IMR-90 (cell line): ENCODE results near the gene RAP1GAP2. TPM values are rescaled to one million over a fixed set of nuclear protein-coding genes. Genes with fewer than 3 reads are reported as not detected.

Experiments
- ATAC-seq: fragments of 200-7000 bp; cut with Tn5 transposase; 2 replicates; pipeline ENCODE4 v1.9.1; 2020; ENCODE audit warnings: low read depth, mild to moderate bottlenecking, moderate library complexity
- BruUV-seq: library from RNA; stranded (reverse); fragments of 400-500 nt; replicated peaks from 2 replicates; lab custom pipeline; 2021; lab: Mats Ljungman, UMichigan
- CTCF ChIA-PET: fragments of 300-600 bp; formaldehyde crosslinking; extraction: SDS; loops from one replicate; lab custom pipeline; 2021; ENCODE audit warnings: antibody characterized with exemption; lab: Yijun Ruan, JAX
- POLR2A ChIA-PET: fragments of 300-600 bp; sonication (Branson Sonifier 250); formaldehyde crosslinking; loops from one replicate; lab custom pipeline; 2022; ENCODE audit warnings: antibody characterized with exemption; ENCODE audit not compliant: unreplicated experiment; lab: Charles Lee
- DNase-seq: peaks from one replicate; pipeline ENCODE4 v3.0.0; 2013
- H2AFZ ChIP-seq: replicated peaks from 2 replicates; pipeline ENCODE3; 2013; ENCODE audit warnings: low read length, mild to moderate bottlenecking; ENCODE audit not compliant: poor library complexity
- H2AK5ac ChIP-seq: 2 replicates; pipeline ENCODE4 v1.6.1; 2013; ENCODE audit warnings: low read depth, low read length, inconsistent platforms
- H2AK9ac ChIP-seq: replicated peaks from 2 replicates; pipeline ENCODE3; 2013; ENCODE audit warnings: mild to moderate bottlenecking, low read depth, low read length, moderate library complexity; ENCODE audit not compliant: poor library complexity
- H2BK120ac ChIP-seq: 2 replicates; pipeline ENCODE4 v1.6.1; 2013; ENCODE audit warnings: low read depth, low read length, inconsistent platforms
- H2BK15ac ChIP-seq: 3 replicates; pipeline ENCODE4 v1.6.1; 2013; ENCODE audit warnings: low read depth, low read length, inconsistent platforms
- H2BK20ac ChIP-seq: 2 replicates; pipeline ENCODE4 v1.6.1; 2013; ENCODE audit warnings: low read depth, mild to moderate bottlenecking, inconsistent platforms, low read length, moderate library complexity
- H2BK5ac ChIP-seq: 2 replicates; pipeline ENCODE4 v1.6.1; 2013; ENCODE audit warnings: mild to moderate bottlenecking, low read depth, low read length, inconsistent platforms; ENCODE audit not compliant: poor library complexity, severe bottlenecking
- H3K14ac ChIP-seq: replicated peaks from 2 replicates; pipeline ENCODE4 v1.6.1; 2013; ENCODE audit warnings: low read depth, low read length, inconsistent platforms
- H3K18ac ChIP-seq: 2 replicates; pipeline ENCODE4 v1.6.1; 2013; ENCODE audit warnings: low read depth, low read length, control low read depth
- H3K23ac ChIP-seq: 2 replicates; pipeline ENCODE4 v1.6.1; 2013; ENCODE audit warnings: low read depth, low read length, inconsistent platforms
- H3K27ac ChIP-seq: 2 replicates; pipeline ENCODE4 v1.5.1; 2013; ENCODE audit warnings: mild to moderate bottlenecking, control low read depth, low read length; ENCODE audit not compliant: insufficient read depth
- H3K27me3 ChIP-seq: 2 replicates; pipeline ENCODE4 v1.6.1; 2013; ENCODE audit warnings: low read length; ENCODE audit not compliant: control insufficient read depth, insufficient read depth
- H3K36me3 ChIP-seq: 2 replicates; pipeline ENCODE4 v1.6.1; 2013; ENCODE audit warnings: low read length, mixed read lengths; ENCODE audit not compliant: control insufficient read depth, insufficient read depth
- H3K4ac ChIP-seq: 2 replicates; pipeline ENCODE4 v1.6.1; 2013; ENCODE audit warnings: low read depth, low read length, inconsistent platforms
- H3K4me1 ChIP-seq: 2 replicates; pipeline ENCODE4 v1.6.1; 2013; ENCODE audit warnings: low read length, mixed read lengths; ENCODE audit not compliant: control insufficient read depth, insufficient read depth
- H3K4me2 ChIP-seq: 2 replicates; pipeline ENCODE4 v1.6.1; 2013; ENCODE audit warnings: low read depth, mild to moderate bottlenecking, control low read depth, low read length, moderate library complexity
- H3K4me3 ChIP-seq: 2 replicates; pipeline ENCODE4 v1.5.1; 2013; ENCODE audit warnings: low read depth, mild to moderate bottlenecking, control low read depth, low read length, moderate library complexity; ENCODE audit not compliant: insufficient read depth
- H3K56ac ChIP-seq: 2 replicates; pipeline ENCODE4 v1.6.1; 2013; ENCODE audit warnings: low read length, inconsistent platforms; ENCODE audit not compliant: insufficient read depth; ENCODE audit errors: extremely low read depth
- H3K79me1 ChIP-seq, 2 experiments: 2 replicates each; pipeline ENCODE4 v1.6.1; 2013; ENCODE audit warnings: low read length in 2 of 2, inconsistent platforms in 1 of 2, low read depth in 1 of 2
- H3K9ac ChIP-seq: 2 replicates; pipeline ENCODE4 v1.6.1; 2013; ENCODE audit warnings: low read depth, low read length, control low read depth
- H3K9me1 ChIP-seq: 2 replicates; pipeline ENCODE4 v1.6.1; 2013; ENCODE audit warnings: low read length, inconsistent platforms; ENCODE audit not compliant: insufficient read depth
- H3K9me3 ChIP-seq: 2 replicates; pipeline ENCODE4 v1.6.1; 2013; ENCODE audit warnings: low read length; ENCODE audit not compliant: control insufficient read depth, insufficient read depth
- H4K20me1 ChIP-seq: 2 replicates; pipeline ENCODE4 v1.6.1; 2013; ENCODE audit warnings: low read length, inconsistent platforms; ENCODE audit not compliant: insufficient read depth
- H4K5ac ChIP-seq: 2 replicates; pipeline ENCODE4 v1.6.1; 2013; ENCODE audit warnings: mild to moderate bottlenecking, low read depth, low read length, control low read depth
- H4K8ac ChIP-seq, 2 experiments: 2 replicates each; pipeline ENCODE4 v1.6.1; 2013; ENCODE audit warnings: low read depth in 2 of 2, low read length in 2 of 2, control low read depth in 1 of 2, inconsistent platforms in 1 of 2
- H4K91ac ChIP-seq: 2 replicates; pipeline ENCODE4 v1.6.1; 2013; ENCODE audit warnings: low read depth, low read length, inconsistent platforms; ENCODE audit not compliant: insufficient read depth
- CEBPB ChIP-seq: IDR thresholded peaks from 2 replicates; pipeline ENCODE4 v1.6.1; 2012; ENCODE audit warnings: low read depth, low read length, improper control_type of control experiment
- CHD1 ChIP-seq: IDR thresholded peaks from 2 replicates; pipeline ENCODE4 v1.6.1; 2012; ENCODE audit warnings: low read depth, low read length, improper control_type of control experiment
- CTCF ChIP-seq: conservative IDR thresholded peaks from 2 replicates; pipeline ENCODE4 v1.5.1; 2012; ENCODE audit warnings: mild to moderate bottlenecking, low read depth, low read length, improper control_type of control experiment
- ELK1 ChIP-seq: fragments of 150-350 bp; IDR thresholded peaks from 2 replicates; pipeline ENCODE4 v1.6.1; 2016; ENCODE audit warnings: low read depth, mild to moderate bottlenecking, low read length, moderate library complexity, borderline replicate concordance
- POLR2A ChIP-seq: IDR thresholded peaks from 2 replicates; pipeline ENCODE4 v1.6.1; 2012; ENCODE audit warnings: mild to moderate bottlenecking, low read depth, low read length
- RCOR1 ChIP-seq: IDR thresholded peaks from 2 replicates; pipeline ENCODE4 v1.6.1; 2012; ENCODE audit warnings: mild to moderate bottlenecking, low read length, improper control_type of control experiment; ENCODE audit not compliant: insufficient replicate concordance
- WGBS, 2 experiments: methylation state at CpG; one replicate each; pipeline versions ENCODE4 v1.1.5 to v1.1.7; 2013; ENCODE audit warnings: missing lambda C conversion rate in 2 of 2; ENCODE audit not compliant: insufficient read length in 1 of 2; ENCODE audit errors: extremely low coverage in 2 of 2; 5-methylcytosine and 5-hydroxymethylcytosine counted together
- dilution Hi-C: fragments of 300-500 bp; cut with HindIII; formaldehyde crosslinking; loops from one replicate; pipeline ENCODE4 v1.14.3; 2018; ENCODE audit warnings: low sequenced_read_pairs; ENCODE audit not compliant: unreplicated experiment
- in situ Hi-C: fragments of 300-500 bp; cut with MboI; formaldehyde crosslinking; loops from 3 replicates; pipeline ENCODE4 v1.14.3; 2019; ENCODE audit warnings: low sequenced_read_pairs, inconsistent platforms, mixed read lengths
- intact Hi-C: fragments of 100-400 bp; cut with micrococcal nuclease; formaldehyde crosslinking; loops from 2 replicates; pipeline ENCODE4 v1.10.0; 2022
- polyA plus RNA-seq, 3 experiments: library from polyadenylated mRNA; depleted of rRNA; stranded (reverse); fragments of >200 nt; gene quantifications; 2 replicates each; pipeline ENCODE4 v1.2.3, GENCODE V29; 2012; ENCODE audit warnings: low replicate concordance in 1 of 3
- total RNA-seq: library from RNA; depleted of rRNA; stranded (reverse); fragments of >200 nt; gene quantifications from 2 replicates; pipeline ENCODE4 v1.2.3, GENCODE V29; 2012

RAP1GAP2 gene
- total and polyA plus RNA-seq, 2 of the 4 experiments (the other 2 are of a cell fraction): 5.7 to 7.5 TPM

- Histone ChIP-seq H2BK20ac (no peak overlapping the region), H3K4me1 (no peaks in the 10 kb centered on the region), H3K9ac (no peak overlapping the region), H4K20me1 (no peaks in the 10 kb centered on the region), H2BK15ac (no peak overlapping the region), H3K56ac (no peak overlapping the region), H2BK5ac (no peak overlapping the region), H3K23ac (no peak overlapping the region), H4K5ac (no peak overlapping the region), H3K27me3 (no peaks in the 10 kb centered on the region), H3K18ac (no peak overlapping the region), H2AK9ac (no peak overlapping the region), H3K4me2 (no peak overlapping the region), H3K4me3 (no peak overlapping the region), H3K4ac (no peak overlapping the region), H2AFZ (peak overlapping the region; percentile 21), H4K91ac (no peak overlapping the region), H2BK120ac (no peak overlapping the region), H4K8ac (no peak overlapping the region), H3K79me1 (no peaks in the 10 kb centered on the region; a peak in 1 of 4 replicates), H3K9me1 (no peaks in the 10 kb centered on the region), H3K14ac (no peak overlapping the region), H2AK5ac (no peak overlapping the region), H3K36me3 (no peaks in the 10 kb centered on the region; the same call in 1 of the 2 replicates), H3K9me3 (no peaks in the 10 kb centered on the region; the same call in 1 of the 2 replicates), H3K27ac (no peak overlapping the region)
- in situ Hi-C loops: no loop called here
- ChIA-PET CTCF (no interaction called here), POLR2A (no interaction called here)
- no TSS peak for BruUV-seq
- TF ChIP-seq ELK1 (no peak), CHD1 (no peak), POLR2A (no peak), RCOR1 (no peak), CEBPB (no peak), CTCF (no peak)
- intact Hi-C loops: no loop called here
- ATAC-seq (no peak), DNase-seq (no peak)
- dilution Hi-C loops: no loop called here
- WGBS, 2 experiments: 57% methylated on average over 4 of the region's 10 CpGs; no CpG with 5 or more reads in 1 of the 2 experiments
These were observed 115.5 kb downstream of the RAP1GAP2 start for GRCh38 chr17:2911755-2912111.
